Adrenal gland (tissue), 5 donors: ENCODE data around the gene ADGRB3.

Source experiments
- POLR2A ChIP-seq, 2 donors: fragments of 450-650 bp; IDR thresholded peaks; one replicate each; pipeline ENCODE4 v1.6.1; 2017; ENCODE audit warnings: antibody characterized with exemption in 2 of 2, mild to moderate bottlenecking in 2 of 2, moderate library complexity in 1 of 2
- TF ChIP-seq, protein P1 (sequence below), 6 experiments: fragments of 450-650 bp in 4 of 6; fragments of 200-600 bp in 2 of 6; sonication (generic) in 1 of 6; IDR thresholded peaks; 1 replicate in 5 of 6; 2 replicates in 1 of 6; pipeline versions ENCODE4 v1.5.1 to v1.8.0; 2016 to 2021; ENCODE audit warnings: antibody characterized with exemption in 6 of 6, mild to moderate bottlenecking in 2 of 6, moderate library complexity in 1 of 6
- donor health status: DM: no; HTN: no; CAD: no.

DNA sequence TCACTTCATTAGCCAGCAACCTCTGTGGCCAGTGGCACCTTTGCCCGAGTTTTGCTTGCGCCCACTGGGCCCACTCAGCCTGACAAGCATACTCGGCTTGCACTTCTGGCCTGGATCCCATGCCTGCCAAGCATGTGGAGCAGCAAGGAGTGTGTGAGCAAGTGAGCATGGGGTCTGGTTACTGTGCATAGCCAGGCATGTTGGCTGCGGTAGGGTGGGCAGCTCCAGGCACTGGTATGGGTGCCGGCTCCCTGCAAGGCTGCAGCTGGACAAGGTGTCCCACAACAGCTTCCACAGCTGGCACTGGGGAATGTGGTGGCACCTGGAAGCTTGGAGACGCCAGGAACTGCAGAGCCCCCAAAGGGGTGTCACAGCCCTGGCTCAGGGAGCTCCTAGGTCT, 510.0 kb downstream of the ADGRB3 start:
- TF ChIP-seq POLR2A (IDR thresholded peaks at IDR 0.05): no peak
- TF ChIP-seq, protein P1, sequence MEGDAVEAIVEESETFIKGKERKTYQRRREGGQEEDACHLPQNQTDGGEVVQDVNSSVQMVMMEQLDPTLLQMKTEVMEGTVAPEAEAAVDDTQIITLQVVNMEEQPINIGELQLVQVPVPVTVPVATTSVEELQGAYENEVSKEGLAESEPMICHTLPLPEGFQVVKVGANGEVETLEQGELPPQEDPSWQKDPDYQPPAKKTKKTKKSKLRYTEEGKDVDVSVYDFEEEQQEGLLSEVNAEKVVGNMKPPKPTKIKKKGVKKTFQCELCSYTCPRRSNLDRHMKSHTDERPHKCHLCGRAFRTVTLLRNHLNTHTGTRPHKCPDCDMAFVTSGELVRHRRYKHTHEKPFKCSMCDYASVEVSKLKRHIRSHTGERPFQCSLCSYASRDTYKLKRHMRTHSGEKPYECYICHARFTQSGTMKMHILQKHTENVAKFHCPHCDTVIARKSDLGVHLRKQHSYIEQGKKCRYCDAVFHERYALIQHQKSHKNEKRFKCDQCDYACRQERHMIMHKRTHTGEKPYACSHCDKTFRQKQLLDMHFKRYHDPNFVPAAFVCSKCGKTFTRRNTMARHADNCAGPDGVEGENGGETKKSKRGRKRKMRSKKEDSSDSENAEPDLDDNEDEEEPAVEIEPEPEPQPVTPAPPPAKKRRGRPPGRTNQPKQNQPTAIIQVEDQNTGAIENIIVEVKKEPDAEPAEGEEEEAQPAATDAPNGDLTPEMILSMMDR (IDR thresholded peaks at IDR 0.05): no peak
